GM23338 (cell line): ENCODE results near the gene MAP1LC3B2. TPM values are rescaled to one million over a fixed set of nuclear protein-coding genes. Genes with fewer than 3 reads are reported as not detected.

Experiments used
- ATAC-seq: fragments of 200-7000 bp; cut with Tn5 transposase; 3 replicates; pipeline ENCODE4 v1.9.1; 2020
- DNase-seq: peaks from one replicate; pipeline ENCODE4 v3.0.0-alpha.2; 2015; ENCODE audit warnings: low spot score
- H2AFZ ChIP-seq: fragments of 200-600 bp; sonication (generic); 2 replicates; pipeline ENCODE4 v1.8.0; 2016; ENCODE audit warnings: antibody characterized with exemption, mild to moderate bottlenecking, moderate library complexity
- H3F3A ChIP-seq: fragments of 200-600 bp; sonication (generic); replicated peaks from 2 replicates; pipeline ENCODE4 v1.8.0; 2017; ENCODE audit warnings: antibody characterized with exemption, mixed run types, low read depth
- H3K27ac ChIP-seq: fragments of 200-600 bp; sonication (generic); 2 replicates; pipeline ENCODE4 v1.6.1; 2016; ENCODE audit warnings: low read depth
- H3K27me3 ChIP-seq: fragments of 200-600 bp; sonication (generic); 2 replicates; pipeline ENCODE4 v1.8.0; 2016; ENCODE audit warnings: mild to moderate bottlenecking, mixed run types, moderate library complexity; ENCODE audit not compliant: insufficient read depth
- H3K36me3 ChIP-seq: fragments of 200-600 bp; sonication (generic); 2 replicates; pipeline ENCODE4 v1.8.0; 2016; ENCODE audit warnings: mild to moderate bottlenecking; ENCODE audit not compliant: insufficient read depth
- H3K4me1 ChIP-seq: fragments of 200-600 bp; sonication (generic); 2 replicates; pipeline ENCODE4 v1.8.0; 2016; ENCODE audit warnings: mild to moderate bottlenecking, moderate library complexity; ENCODE audit not compliant: insufficient read depth
- H3K4me2 ChIP-seq: fragments of 200-600 bp; sonication (generic); 2 replicates; pipeline ENCODE4 v1.7.1; 2017; ENCODE audit warnings: mixed run types
- H3K4me3 ChIP-seq: fragments of 200-600 bp; sonication (generic); 2 replicates; pipeline ENCODE4 v1.6.1; 2016; ENCODE audit warnings: mixed run types
- H3K79me2 ChIP-seq: fragments of 200-600 bp; sonication (generic); replicated peaks from 2 replicates; pipeline ENCODE4 v1.8.0; 2017; ENCODE audit warnings: mild to moderate bottlenecking; ENCODE audit not compliant: insufficient read depth
- H3K9me2 ChIP-seq: fragments of 200-600 bp; sonication (generic); 2 replicates; pipeline ENCODE4 v1.8.0; 2017; ENCODE audit not compliant: insufficient read depth
- H4K20me1 ChIP-seq: fragments of 200-600 bp; sonication (generic); replicated peaks from 2 replicates; pipeline ENCODE4 v1.8.0; 2017; ENCODE audit warnings: mild to moderate bottlenecking; ENCODE audit not compliant: insufficient read depth
- H3K27ac Mint-ChIP-seq: 2 replicates; pipeline ENCODE4 v1.8.0; 2020; ENCODE audit warnings: inconsistent platforms, mild to moderate bottlenecking, moderate library complexity, mixed read lengths
- H3K27me3 Mint-ChIP-seq: 3 replicates; pipeline ENCODE4 v1.8.0; 2022; ENCODE audit warnings: low read depth, mild to moderate bottlenecking, moderate library complexity, mixed read lengths, inconsistent platforms; ENCODE audit not compliant: insufficient read depth, poor library complexity
- H3K36me3 Mint-ChIP-seq: 3 replicates; pipeline ENCODE4 v1.8.0; 2021; ENCODE audit warnings: low read depth, mild to moderate bottlenecking, inconsistent platforms, moderate library complexity, mixed read lengths
- H3K4me1 Mint-ChIP-seq: 3 replicates; pipeline ENCODE4 v1.8.0; 2020; ENCODE audit warnings: mild to moderate bottlenecking, inconsistent platforms, mixed read lengths
- H3K4me3 Mint-ChIP-seq: 3 replicates; pipeline ENCODE4 v1.8.0; 2021; ENCODE audit warnings: moderate library complexity, mild to moderate bottlenecking, inconsistent platforms, mixed read lengths
- H3K9me3 Mint-ChIP-seq: 3 replicates; pipeline ENCODE4 v1.8.0; 2020; ENCODE audit warnings: moderate library complexity, mild to moderate bottlenecking, inconsistent platforms, mixed read lengths
- CREB1 ChIP-seq: fragments of 250-450 bp; sonication (Bioruptor Pico); IDR thresholded peaks from 2 replicates; pipeline ENCODE4 v1.5.0; 2020; ENCODE audit warnings: low read depth, mild to moderate bottlenecking, moderate library complexity
- EZH2 ChIP-seq: fragments of 200-600 bp; sonication (generic); IDR thresholded peaks from one replicate; pipeline ENCODE4 v1.8.0; 2017; ENCODE audit warnings: antibody characterized with exemption, mild to moderate bottlenecking, low read depth; ENCODE audit not compliant: unreplicated experiment
- EZH2phosphoT487 ChIP-seq: fragments of 200-600 bp; sonication (generic); IDR thresholded peaks from one replicate; pipeline ENCODE4 v1.8.1; 2018; ENCODE audit warnings: antibody characterized with exemption; ENCODE audit not compliant: unreplicated experiment
- JUNB ChIP-seq: IDR thresholded peaks from one replicate; pipeline ENCODE4 v1.6.1; 2016; ENCODE audit warnings: antibody characterized with exemption; ENCODE audit not compliant: unreplicated experiment
- NANOG ChIP-seq: IDR thresholded peaks from 2 replicates; pipeline ENCODE4 v1.6.1; 2016; ENCODE audit warnings: antibody characterized with exemption, borderline replicate concordance
- POLR2AphosphoS5 ChIP-seq: IDR thresholded peaks from 2 replicates; pipeline ENCODE4 v1.6.1; 2016; ENCODE audit warnings: antibody characterized with exemption, low read depth
- STAT1 ChIP-seq: IDR thresholded peaks from one replicate; pipeline ENCODE4 v1.6.1; 2016; ENCODE audit warnings: antibody characterized with exemption; ENCODE audit not compliant: unreplicated experiment
- ZNF114 ChIP-seq: fragments of 250-450 bp; sonication (Bioruptor Pico); IDR thresholded peaks from 2 replicates; pipeline ENCODE4 v1.5.0; 2020; ENCODE audit warnings: mild to moderate bottlenecking, moderate library complexity
- ZNF331 ChIP-seq: fragments of 250-450 bp; sonication (Bioruptor Pico); IDR thresholded peaks from 2 replicates; pipeline ENCODE4 v1.5.0; 2020; ENCODE audit warnings: low read depth, mild to moderate bottlenecking, moderate library complexity
- polyA plus RNA-seq: library from polyadenylated mRNA; unstranded; fragments of >200 nt; fragmentation: Nextera tagmentation; extraction: Ambion mirVana; gene quantifications from 2 replicates; pipeline ENCODE4 v1.2.1, GENCODE V29; 2016
- total RNA-seq: library from RNA; depleted of rRNA; stranded (reverse); fragments of >200 nt; shearing (Covaris generic); gene quantifications from 2 replicates; pipeline ENCODE4 v1.2.3, GENCODE V29; 2014
- TF ChIP-seq, protein P1 (sequence below): IDR thresholded peaks from 2 replicates; pipeline ENCODE4 v1.6.1; 2016; ENCODE audit warnings: antibody characterized with exemption
- TF ChIP-seq, protein P2 (sequence below), 2 experiments: fragments of 200-600 bp in 1 of 2; sonication (generic) in 1 of 2; conservative IDR thresholded peaks; 2 replicates each; pipeline versions ENCODE4 v1.5.1 to v1.6.1; 2016 to 2017; ENCODE audit warnings: antibody characterized with exemption in 2 of 2, low read depth in 2 of 2, mild to moderate bottlenecking in 2 of 2, moderate library complexity in 1 of 2
- TF ChIP-seq, protein P3 (sequence below): fragments of 250-450 bp; sonication (Bioruptor Pico); IDR thresholded peaks from 2 replicates; pipeline ENCODE4 v1.5.0; 2020; ENCODE audit warnings: mild to moderate bottlenecking, moderate library complexity
- TF ChIP-seq, protein P4 (sequence below): IDR thresholded peaks from one replicate; pipeline ENCODE4 v1.6.1; 2018; ENCODE audit warnings: antibody characterized with exemption; ENCODE audit not compliant: unreplicated experiment

MAP1LC3B2 gene
- total and polyA plus RNA-seq, 2 experiments from 2014 or later, result 1.3 to 6.7 TPM

DNA sequence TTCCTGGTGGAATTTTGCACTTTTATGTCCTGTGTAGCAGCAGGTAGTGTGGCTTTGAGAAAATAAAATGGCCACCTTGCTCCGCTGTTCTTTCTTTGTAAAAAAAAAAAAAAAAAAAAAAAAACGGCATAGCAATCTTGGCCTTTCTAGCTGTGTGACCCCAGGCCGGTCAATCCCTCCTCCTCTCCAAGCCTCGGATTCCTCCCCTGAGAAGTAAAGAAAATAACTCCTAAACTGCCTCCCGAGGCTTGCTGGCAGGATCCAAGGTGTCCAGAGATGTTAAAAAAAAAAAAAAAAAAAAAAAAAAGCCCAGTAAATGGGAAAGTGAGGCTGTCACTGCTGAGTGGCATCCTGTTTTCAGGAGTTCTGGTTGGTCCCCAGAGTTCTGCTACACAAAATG, 23.9 kb upstream of the MAP1LC3B2 start:
- no peak for TF ChIP-seq POLR2AphosphoS5
- TF ChIP-seq ZNF331 (CRISPR knock-in tag), result no peak
- TF ChIP-seq, protein P1, sequence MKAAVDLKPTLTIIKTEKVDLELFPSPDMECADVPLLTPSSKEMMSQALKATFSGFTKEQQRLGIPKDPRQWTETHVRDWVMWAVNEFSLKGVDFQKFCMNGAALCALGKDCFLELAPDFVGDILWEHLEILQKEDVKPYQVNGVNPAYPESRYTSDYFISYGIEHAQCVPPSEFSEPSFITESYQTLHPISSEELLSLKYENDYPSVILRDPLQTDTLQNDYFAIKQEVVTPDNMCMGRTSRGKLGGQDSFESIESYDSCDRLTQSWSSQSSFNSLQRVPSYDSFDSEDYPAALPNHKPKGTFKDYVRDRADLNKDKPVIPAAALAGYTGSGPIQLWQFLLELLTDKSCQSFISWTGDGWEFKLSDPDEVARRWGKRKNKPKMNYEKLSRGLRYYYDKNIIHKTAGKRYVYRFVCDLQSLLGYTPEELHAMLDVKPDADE, result no peak
- no peak for TF ChIP-seq STAT1
- no peak for TF ChIP-seq JUNB
- TF ChIP-seq NANOG, result no peak
- TF ChIP-seq, protein P2, sequence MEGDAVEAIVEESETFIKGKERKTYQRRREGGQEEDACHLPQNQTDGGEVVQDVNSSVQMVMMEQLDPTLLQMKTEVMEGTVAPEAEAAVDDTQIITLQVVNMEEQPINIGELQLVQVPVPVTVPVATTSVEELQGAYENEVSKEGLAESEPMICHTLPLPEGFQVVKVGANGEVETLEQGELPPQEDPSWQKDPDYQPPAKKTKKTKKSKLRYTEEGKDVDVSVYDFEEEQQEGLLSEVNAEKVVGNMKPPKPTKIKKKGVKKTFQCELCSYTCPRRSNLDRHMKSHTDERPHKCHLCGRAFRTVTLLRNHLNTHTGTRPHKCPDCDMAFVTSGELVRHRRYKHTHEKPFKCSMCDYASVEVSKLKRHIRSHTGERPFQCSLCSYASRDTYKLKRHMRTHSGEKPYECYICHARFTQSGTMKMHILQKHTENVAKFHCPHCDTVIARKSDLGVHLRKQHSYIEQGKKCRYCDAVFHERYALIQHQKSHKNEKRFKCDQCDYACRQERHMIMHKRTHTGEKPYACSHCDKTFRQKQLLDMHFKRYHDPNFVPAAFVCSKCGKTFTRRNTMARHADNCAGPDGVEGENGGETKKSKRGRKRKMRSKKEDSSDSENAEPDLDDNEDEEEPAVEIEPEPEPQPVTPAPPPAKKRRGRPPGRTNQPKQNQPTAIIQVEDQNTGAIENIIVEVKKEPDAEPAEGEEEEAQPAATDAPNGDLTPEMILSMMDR (conservative IDR thresholded peaks at IDR 0.05; ENCODE audit: low read depth in 2 of 2), result no peak
- TF ChIP-seq EZH2, result no peak
- no peak for TF ChIP-seq ZNF114 (CRISPR knock-in tag)
- TF ChIP-seq CREB1 (CRISPR knock-in tag), result no peak
- TF ChIP-seq, protein P3, sequence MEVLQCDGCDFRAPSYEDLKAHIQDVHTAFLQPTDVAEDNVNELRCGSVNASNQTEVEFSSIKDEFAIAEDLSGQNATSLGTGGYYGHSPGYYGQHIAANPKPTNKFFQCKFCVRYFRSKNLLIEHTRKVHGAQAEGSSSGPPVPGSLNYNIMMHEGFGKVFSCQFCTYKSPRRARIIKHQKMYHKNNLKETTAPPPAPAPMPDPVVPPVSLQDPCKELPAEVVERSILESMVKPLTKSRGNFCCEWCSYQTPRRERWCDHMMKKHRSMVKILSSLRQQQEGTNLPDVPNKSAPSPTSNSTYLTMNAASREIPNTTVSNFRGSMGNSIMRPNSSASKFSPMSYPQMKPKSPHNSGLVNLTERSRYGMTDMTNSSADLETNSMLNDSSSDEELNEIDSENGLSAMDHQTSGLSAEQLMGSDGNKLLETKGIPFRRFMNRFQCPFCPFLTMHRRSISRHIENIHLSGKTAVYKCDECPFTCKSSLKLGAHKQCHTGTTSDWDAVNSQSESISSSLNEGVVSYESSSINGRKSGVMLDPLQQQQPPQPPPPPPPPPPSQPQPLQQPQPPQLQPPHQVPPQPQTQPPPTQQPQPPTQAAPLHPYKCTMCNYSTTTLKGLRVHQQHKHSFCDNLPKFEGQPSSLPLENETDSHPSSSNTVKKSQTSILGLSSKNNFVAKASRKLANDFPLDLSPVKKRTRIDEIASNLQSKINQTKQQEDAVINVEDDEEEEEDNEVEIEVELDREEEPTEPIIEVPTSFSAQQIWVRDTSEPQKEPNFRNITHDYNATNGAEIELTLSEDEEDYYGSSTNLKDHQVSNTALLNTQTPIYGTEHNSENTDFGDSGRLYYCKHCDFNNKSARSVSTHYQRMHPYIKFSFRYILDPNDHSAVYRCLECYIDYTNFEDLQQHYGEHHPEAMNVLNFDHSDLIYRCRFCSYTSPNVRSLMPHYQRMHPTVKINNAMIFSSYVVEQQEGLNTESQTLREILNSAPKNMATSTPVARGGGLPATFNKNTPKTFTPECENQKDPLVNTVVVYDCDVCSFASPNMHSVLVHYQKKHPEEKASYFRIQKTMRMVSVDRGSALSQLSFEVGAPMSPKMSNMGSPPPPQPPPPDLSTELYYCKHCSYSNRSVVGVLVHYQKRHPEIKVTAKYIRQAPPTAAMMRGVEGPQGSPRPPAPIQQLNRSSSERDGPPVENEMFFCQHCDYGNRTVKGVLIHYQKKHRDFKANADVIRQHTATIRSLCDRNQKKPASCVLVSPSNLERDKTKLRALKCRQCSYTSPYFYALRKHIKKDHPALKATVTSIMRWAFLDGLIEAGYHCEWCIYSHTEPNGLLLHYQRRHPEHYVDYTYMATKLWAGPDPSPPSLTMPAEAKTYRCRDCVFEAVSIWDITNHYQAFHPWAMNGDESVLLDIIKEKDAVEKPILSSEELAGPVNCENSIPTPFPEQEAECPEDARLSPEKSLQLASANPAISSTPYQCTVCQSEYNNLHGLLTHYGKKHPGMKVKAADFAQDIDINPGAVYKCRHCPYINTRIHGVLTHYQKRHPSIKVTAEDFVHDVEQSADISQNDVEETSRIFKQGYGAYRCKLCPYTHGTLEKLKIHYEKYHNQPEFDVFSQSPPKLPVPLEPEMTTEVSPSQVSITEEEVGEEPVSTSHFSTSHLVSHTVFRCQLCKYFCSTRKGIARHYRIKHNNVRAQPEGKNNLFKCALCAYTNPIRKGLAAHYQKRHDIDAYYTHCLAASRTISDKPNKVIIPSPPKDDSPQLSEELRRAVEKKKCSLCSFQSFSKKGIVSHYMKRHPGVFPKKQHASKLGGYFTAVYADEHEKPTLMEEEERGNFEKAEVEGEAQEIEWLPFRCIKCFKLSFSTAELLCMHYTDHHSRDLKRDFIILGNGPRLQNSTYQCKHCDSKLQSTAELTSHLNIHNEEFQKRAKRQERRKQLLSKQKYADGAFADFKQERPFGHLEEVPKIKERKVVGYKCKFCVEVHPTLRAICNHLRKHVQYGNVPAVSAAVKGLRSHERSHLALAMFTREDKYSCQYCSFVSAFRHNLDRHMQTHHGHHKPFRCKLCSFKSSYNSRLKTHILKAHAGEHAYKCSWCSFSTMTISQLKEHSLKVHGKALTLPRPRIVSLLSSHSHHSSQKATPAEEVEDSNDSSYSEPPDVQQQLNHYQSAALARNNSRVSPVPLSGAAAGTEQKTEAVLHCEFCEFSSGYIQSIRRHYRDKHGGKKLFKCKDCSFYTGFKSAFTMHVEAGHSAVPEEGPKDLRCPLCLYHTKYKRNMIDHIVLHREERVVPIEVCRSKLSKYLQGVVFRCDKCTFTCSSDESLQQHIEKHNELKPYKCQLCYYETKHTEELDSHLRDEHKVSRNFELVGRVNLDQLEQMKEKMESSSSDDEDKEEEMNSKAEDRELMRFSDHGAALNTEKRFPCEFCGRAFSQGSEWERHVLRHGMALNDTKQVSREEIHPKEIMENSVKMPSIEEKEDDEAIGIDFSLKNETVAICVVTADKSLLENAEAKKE (CRISPR knock-in tag), result no peak
- TF ChIP-seq, protein P4, sequence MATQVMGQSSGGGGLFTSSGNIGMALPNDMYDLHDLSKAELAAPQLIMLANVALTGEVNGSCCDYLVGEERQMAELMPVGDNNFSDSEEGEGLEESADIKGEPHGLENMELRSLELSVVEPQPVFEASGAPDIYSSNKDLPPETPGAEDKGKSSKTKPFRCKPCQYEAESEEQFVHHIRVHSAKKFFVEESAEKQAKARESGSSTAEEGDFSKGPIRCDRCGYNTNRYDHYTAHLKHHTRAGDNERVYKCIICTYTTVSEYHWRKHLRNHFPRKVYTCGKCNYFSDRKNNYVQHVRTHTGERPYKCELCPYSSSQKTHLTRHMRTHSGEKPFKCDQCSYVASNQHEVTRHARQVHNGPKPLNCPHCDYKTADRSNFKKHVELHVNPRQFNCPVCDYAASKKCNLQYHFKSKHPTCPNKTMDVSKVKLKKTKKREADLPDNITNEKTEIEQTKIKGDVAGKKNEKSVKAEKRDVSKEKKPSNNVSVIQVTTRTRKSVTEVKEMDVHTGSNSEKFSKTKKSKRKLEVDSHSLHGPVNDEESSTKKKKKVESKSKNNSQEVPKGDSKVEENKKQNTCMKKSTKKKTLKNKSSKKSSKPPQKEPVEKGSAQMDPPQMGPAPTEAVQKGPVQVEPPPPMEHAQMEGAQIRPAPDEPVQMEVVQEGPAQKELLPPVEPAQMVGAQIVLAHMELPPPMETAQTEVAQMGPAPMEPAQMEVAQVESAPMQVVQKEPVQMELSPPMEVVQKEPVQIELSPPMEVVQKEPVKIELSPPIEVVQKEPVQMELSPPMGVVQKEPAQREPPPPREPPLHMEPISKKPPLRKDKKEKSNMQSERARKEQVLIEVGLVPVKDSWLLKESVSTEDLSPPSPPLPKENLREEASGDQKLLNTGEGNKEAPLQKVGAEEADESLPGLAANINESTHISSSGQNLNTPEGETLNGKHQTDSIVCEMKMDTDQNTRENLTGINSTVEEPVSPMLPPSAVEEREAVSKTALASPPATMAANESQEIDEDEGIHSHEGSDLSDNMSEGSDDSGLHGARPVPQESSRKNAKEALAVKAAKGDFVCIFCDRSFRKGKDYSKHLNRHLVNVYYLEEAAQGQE, result no peak
- no peak for TF ChIP-seq EZH2phosphoT487
- ATAC-seq (no peak), DNase-seq (no peak)
- H4K20me1 ChIP-seq, result no peaks in the 10 kb centered on the region
- no peaks in the 10 kb centered on the region for H3K79me2 ChIP-seq
- peaks cover 42% of the 10 kb centered on the region for H3K4me1 Mint-ChIP-seq
- H3K9me2 ChIP-seq, result 0 out of 2 replicates have a peak, but pooled peaks cover 3% of the 10 kb centered on the region
- peaks cover 15% of the 10 kb centered on the region for H3K27me3 Mint-ChIP-seq
- peak overlapping the region; percentile 94 for H3K4me2 ChIP-seq
- peak overlapping the region; percentile 90; the same call in 1 of the 2 replicates for H3K4me3 ChIP-seq
- 0 out of 2 replicates have a peak, but pooled peaks cover 7% of the 10 kb centered on the region for H3F3A ChIP-seq
- no peak overlapping the region for H3K27ac ChIP-seq
- no peak overlapping the region for H3K27ac Mint-ChIP-seq
- H3K36me3 Mint-ChIP-seq, result no peaks in the 10 kb centered on the region; the same call in 2 of the 3 replicates
- H2AFZ ChIP-seq, result no peak overlapping the region
- H3K4me3 Mint-ChIP-seq, result peak overlapping the region; percentile 71
- no peaks in the 10 kb centered on the region for H3K36me3 ChIP-seq
- H3K4me1 ChIP-seq, result peaks cover 21% of the 10 kb centered on the region
- H3K27me3 ChIP-seq, result no peaks in the 10 kb centered on the region
- H3K9me3 Mint-ChIP-seq, result no peaks in the 10 kb centered on the region
